HG02943 (cell line): ENCODE data around the gene JAK3.
"Not testable (repeated sequence)": the region's sequence is repeated elsewhere in the genome, so short reads cannot be mapped to it uniquely, and the experiment has no call there.

Experiments
- ATAC-seq: cut with Tn5 transposase; IDR thresholded peaks from one replicate; pipeline ENCODE4 v1.9.1; 2021; ENCODE audit warnings: mild to moderate bottlenecking, low read depth, moderate library complexity; ENCODE audit not compliant: unreplicated experiment

The JAK3 gene

GRCh38 chr19:17811103-17811502 lies 36.7 kb downstream of the JAK3 start:
- no peak for ATAC-seq

DNA sequence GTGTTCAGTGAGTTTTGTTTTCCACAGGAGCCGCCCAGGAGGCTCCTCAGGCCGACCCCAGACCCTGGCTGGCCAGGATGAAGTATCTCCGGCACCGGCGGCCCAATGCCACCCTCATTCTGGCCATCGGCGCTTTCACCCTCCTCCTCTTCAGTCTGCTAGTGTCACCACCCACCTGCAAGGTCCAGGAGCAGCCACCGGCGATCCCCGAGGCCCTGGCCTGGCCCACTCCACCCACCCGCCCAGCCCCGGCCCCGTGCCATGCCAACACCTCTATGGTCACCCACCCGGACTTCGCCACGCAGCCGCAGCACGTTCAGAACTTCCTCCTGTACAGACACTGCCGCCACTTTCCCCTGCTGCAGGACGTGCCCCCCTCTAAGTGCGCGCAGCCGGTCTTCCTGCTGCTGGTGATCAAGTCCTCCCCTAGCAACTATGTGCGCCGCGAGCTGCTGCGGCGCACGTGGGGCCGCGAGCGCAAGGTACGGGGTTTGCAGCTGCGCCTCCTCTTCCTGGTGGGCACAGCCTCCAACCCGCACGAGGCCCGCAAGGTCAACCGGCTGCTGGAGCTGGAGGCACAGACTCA lies 40.0 kb downstream of the JAK3 start:
- no peak for ATAC-seq

DNA sequence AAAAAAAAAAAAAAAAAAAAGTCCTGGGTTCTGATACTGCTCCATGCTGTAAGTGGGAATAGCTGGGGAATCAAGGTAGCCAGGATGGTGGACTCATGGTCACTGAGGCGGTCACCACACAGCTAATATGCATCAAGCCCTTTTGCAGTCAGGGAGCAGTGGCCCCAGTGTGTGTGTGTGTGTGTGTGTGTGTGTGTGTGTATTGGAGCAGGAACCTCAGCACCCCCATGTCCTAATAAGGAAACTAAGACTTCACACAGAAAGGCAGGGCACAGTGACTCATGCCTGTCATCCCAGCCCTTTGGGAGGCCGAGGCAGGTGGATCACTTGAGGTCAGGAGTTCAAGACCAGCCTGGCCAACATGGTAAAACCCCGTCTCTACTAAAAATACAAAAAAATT lies 40.8 kb downstream of the JAK3 start:
- no peak for ATAC-seq

- no peak for ATAC-seq
Measured at GRCh38 chr19:17805427-17805826, 42.4 kb downstream of the JAK3 start.

- no peak for ATAC-seq
Measured at GRCh38 chr19:17803264-17803896, 44.4 kb downstream of the JAK3 start.

GRCh38 chr19:17802137-17802858 lies 45.5 kb downstream of the JAK3 start:
- ATAC-seq = no peak

GRCh38 chr19:17798599-17798998 lies 49.2 kb downstream of the JAK3 start:
- not testable (repeated sequence) for ATAC-seq

DNA sequence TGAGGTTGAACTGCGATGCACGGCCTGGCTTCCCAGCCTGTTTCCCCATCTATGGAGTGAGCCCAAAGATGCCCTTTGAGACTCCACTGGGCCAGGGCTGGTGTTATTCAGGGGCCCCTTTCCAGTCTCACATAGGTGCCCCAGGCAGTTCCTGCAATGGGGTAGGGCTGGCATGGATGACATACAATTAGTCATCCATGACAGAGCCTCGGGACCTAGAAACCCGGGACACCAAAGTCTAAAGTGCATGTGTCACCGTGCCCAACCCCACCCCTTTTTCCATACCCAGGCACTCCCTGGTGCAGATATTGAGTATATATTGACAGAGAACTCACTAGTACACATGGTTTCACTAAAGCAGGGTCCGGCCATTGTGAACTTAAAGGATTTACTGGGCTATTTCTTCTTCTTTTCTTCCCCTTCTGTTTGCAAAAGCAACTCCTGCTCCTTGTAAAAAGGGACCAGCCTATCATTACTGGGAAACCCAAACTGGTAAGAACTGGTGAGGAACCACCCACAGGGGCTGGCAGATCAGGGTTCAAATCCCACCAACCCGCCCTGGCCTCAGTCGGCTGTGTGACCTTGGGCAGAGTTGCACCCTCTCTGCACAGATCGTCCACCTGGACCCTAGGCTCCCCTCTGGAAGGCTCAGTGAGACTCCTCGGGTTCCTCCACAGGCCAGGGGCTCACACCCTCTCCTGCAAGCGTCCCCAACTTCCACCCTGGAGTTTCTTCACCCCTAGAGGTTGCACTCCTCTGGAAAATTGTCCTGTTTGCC lies 50.2 kb downstream of the JAK3 start:
- ATAC-seq = no peak

- ATAC-seq = no peak
Measured at GRCh38 chr19:17796838-17797423, 50.9 kb downstream of the JAK3 start.

DNA sequence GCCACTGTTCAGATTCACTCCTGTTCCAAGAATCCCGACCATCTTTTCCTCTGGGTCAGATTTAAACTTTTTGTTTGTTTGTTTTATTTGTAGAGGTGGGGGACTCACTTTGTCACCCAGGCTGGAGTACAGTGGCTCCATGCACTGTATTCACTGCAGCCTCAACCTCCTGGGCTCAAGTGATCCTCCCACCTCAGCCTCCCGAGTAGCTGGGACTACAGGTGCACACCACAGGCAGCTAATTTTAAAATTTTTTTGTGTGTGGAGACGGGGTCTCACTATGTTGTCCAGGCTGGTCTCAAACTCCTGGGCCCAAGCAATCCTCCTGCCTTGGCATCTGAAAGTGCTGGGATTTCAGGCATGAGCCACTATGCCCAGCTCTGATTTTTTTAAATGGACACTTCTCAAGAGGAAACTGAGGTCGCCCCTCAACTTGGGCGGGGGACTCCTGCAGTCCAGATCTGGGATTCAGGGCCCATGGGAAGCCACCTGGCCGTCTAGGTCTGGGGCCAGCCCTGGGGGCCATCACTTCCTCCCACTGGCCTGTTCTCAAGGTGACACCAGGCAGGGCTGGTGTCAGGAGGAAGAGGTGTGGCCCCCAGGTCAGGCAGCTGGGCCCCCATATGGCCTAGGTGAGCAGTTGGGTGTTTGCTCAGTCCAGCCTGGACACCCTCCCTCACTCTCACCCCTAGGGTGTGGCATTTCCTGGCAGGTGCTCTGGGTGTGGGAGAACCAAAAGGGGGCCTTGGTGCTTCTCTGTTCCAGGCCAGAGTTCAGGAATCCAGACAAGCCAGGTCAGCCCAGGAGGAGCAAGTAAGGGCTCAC lies 51.6 kb downstream of the JAK3 start:
- ATAC-seq = no peak

DNA sequence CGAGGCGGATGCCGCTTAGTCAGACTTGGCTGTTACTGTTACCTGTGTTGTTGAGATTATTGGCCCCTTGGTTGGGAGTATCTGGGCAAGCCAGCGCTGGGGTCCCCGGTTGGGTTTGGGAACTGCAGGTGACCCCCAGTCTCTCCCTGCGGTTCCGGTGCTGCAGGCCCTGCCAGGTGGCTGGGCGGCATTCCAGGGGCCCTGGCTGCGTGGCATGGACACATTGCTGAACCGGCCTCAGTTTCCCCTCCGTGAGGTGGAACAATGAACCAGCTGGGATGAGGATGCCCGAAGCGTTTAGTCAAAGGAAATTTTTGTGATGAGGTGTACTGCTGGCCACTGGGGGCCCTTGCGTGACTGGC lies 52.3 kb downstream of the JAK3 start:
- no peak for ATAC-seq

- ATAC-seq = no peak
Measured at GRCh38 chr19:17794731-17795494, 52.9 kb downstream of the JAK3 start, which contains the start of gene B3GNT3. B3GNT3 (plus strand) TSS chr19:17795138; CDS start chr19:17807808, 12,670 bp downstream.

DNA sequence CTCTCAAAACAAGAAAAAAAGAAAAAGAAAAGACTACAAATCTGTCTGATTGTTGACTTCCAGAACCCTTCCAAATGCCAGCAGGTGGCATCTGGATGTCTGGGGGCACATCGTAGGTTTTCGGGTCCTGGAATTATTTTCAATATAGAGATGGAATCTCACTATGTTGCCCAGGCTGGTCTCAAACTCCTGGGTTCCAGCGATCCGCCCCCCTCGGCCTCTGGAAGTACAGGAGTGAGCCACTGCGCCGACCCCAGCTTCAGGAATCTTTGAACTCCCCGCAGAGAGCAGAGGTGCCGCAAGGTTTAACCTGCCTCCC lies 53.4 kb downstream of the JAK3 start:
- no peak for ATAC-seq

- no peak for ATAC-seq
Measured at GRCh38 chr19:17790059-17790780, 57.6 kb downstream of the JAK3 start.

- no peak for ATAC-seq
Measured at GRCh38 chr19:17788632-17789031, 59.1 kb downstream of the JAK3 start.

DNA sequence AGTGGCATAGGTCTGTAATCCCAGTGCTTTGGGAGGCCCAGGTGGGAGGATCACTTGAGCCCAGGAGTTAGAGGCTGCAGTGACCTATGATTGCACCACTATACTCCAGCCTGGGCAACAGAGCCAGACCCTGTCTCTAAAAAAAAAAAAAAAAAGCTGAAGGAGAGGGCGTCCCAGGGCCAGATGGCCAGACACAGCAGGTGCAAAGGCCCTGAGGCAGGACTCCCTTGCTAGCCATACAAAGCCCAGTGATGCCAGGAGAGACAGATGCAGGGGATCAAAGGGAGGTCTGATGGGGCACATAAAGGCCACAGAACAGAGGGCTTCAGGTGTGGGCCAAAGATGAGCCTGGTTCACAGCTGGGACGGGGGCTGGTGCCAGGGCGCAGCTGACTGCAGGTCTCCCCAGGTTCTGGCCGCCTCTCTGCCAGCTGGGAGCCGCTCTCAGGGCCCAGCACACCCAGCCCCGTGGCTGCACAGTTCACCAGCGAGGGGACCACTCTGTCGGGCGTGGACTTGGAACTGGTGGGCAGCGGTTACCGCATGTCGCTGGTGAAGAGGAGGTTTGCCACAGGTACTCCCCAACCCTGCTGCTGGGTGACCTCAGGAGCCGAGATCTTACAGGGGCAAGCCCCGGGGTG lies 60.4 kb downstream of the JAK3 start:
- no peak for ATAC-seq

DNA sequence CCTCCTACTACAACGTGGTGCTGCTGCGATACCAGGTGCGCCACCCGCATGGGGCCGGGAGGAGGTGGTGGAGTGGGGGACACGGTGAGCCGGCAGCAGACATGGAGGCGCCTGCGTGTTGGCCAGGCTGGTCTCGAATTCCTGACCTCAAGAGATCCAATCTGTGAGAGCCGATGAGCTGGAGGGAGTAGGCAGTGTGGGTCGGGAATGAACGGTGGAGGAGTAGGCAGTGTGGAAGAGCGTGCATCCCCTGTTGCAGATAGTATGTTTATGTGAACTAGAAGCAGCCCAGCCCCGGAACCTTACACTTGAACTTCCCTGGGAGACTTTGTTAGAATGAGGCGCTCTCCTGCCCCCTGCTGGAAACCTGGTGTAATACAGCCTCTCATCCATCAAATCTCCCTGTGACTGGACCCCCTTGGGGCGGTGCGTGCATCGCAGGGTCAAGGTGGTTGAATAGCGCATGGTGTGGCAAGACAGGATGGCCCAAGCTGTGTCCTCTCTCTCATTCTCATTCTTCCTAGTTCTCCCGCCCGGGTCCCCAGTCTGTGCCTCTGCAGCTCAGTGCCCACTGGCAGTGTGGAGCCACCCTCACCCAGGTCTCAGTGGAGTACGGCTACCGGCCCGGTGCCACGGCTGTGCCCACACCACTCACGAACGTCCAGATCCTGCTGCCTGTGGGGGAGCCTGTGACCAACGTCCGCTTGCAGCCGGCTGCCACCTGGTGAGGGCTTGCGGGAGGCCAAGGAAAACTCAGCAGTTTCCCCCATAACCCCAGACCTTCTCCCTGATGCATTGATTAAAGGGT lies 63.4 kb downstream of the JAK3 start:
- ATAC-seq = no peak
